SK-N-SH (cell line): ENCODE data around the gene OGFOD3. TPM values are rescaled to one million over a fixed set of nuclear protein-coding genes. Genes with fewer than 3 reads are reported as not detected.

Experiments used
- CTCF ChIA-PET: fragments of 300-600, 350-600 bp; formaldehyde crosslinking; extraction: SDS; loops from one replicate; lab custom pipeline; 2021; lab: Yijun Ruan, JAX
- POLR2A ChIA-PET: fragments of 350-600 bp; sonication (Branson Sonifier 250); formaldehyde crosslinking; extraction: SDS; loops from one replicate; lab custom pipeline; 2020; ENCODE audit warnings: antibody characterized with exemption, inconsistent platforms; lab: Yijun Ruan, JAX
- DNase-seq: peaks from one replicate; pipeline ENCODE4 v3.0.0; 2012
- H2AFZ ChIP-seq: fragments of 200-600 bp; sonication (generic); 2 replicates; pipeline ENCODE4 v1.8.1; 2016; ENCODE audit warnings: antibody characterized with exemption, mild to moderate bottlenecking, low read depth
- H3F3A ChIP-seq: fragments of 200-600 bp; sonication (generic); replicated peaks from 2 replicates; pipeline ENCODE3; 2016; ENCODE audit warnings: antibody characterized with exemption, mild to moderate bottlenecking; ENCODE audit not compliant: insufficient read depth
- H3K27ac ChIP-seq, 2 experiments: fragments of 200-500 bp in 1 of 2; fragments of 200-600 bp in 1 of 2; sonication (Bioruptor generic) in 1 of 2; sonication (generic), shearing (Covaris generic) in 1 of 2; 2 replicates each; pipeline versions ENCODE4 v1.5.1 to v1.6.1; 2014 to 2016; ENCODE audit warnings: low read depth in 2 of 2, inconsistent platforms in 1 of 2, low read length in 1 of 2, mild to moderate bottlenecking in 1 of 2, mixed read lengths in 1 of 2
- H3K27me3 ChIP-seq: fragments of 200-600 bp; sonication (generic), shearing (Covaris generic); 2 replicates; pipeline ENCODE4 v1.6.1; 2016; ENCODE audit warnings: mixed run types; ENCODE audit not compliant: insufficient read depth
- H3K36me3 ChIP-seq, 2 experiments: fragments of 200-500 bp in 1 of 2; fragments of 200-600 bp in 1 of 2; sonication (Bioruptor generic) in 1 of 2; sonication (generic) in 1 of 2; replicated peaks in 1 of 2; 2 replicates each; pipeline versions ENCODE3 to v1.5.1; 2014 to 2016; ENCODE audit warnings: low read length in 1 of 2, mild to moderate bottlenecking in 1 of 2; ENCODE audit not compliant: insufficient read depth in 2 of 2, control insufficient read depth in 1 of 2
- H3K4me1 ChIP-seq, 2 experiments: fragments of 200-500 bp in 1 of 2; fragments of 200-600 bp in 1 of 2; sonication (Bioruptor generic) in 1 of 2; sonication (generic), shearing (Covaris generic) in 1 of 2; 2 replicates each; pipeline versions ENCODE4 v1.5.1 to v1.6.1; 2014 to 2016; ENCODE audit warnings: low read depth in 1 of 2, low read length in 1 of 2, mixed run types in 1 of 2; ENCODE audit not compliant: insufficient read depth in 2 of 2, control insufficient read depth in 1 of 2
- H3K4me2 ChIP-seq: fragments of 200-600 bp; sonication (generic), shearing (Covaris generic); 2 replicates; pipeline ENCODE4 v1.6.1; 2017; ENCODE audit warnings: mixed run types
- H3K4me3 ChIP-seq, 2 experiments: fragments of 200-500 bp in 1 of 2; fragments of 200-600 bp in 1 of 2; sonication (Bioruptor generic) in 1 of 2; sonication (generic), shearing (Covaris generic) in 1 of 2; 2 replicates each; pipeline versions ENCODE4 v1.5.1 to v1.8.1; 2014 to 2016; ENCODE audit warnings: low read depth in 2 of 2, inconsistent platforms in 1 of 2, low read length in 1 of 2, mild to moderate bottlenecking in 1 of 2, mixed read lengths in 1 of 2, moderate library complexity in 1 of 2
- H3K79me2 ChIP-seq: fragments of 200-600 bp; sonication (generic); 2 replicates; pipeline ENCODE4 v1.8.1; 2017; ENCODE audit warnings: mild to moderate bottlenecking; ENCODE audit not compliant: insufficient read depth
- H3K9ac ChIP-seq: fragments of 200-600 bp; sonication (generic); 2 replicates; pipeline ENCODE4 v1.6.1; 2017; ENCODE audit warnings: mixed run types
- H3K9me2 ChIP-seq: fragments of 200-600 bp; sonication (generic); 2 replicates; pipeline ENCODE4 v1.6.1; 2017; ENCODE audit warnings: mixed run types
- H3K9me3 ChIP-seq: fragments of 200-600 bp; sonication (generic); 2 replicates; pipeline ENCODE4 v1.6.1; 2017; ENCODE audit warnings: mixed run types, mild to moderate bottlenecking, moderate library complexity
- H4K20me1 ChIP-seq: fragments of 200-600 bp; sonication (generic); 2 replicates; pipeline ENCODE4 v1.6.1; 2017; ENCODE audit warnings: mild to moderate bottlenecking, mixed run types; ENCODE audit not compliant: insufficient read depth
- CHD2 ChIP-seq: fragments of 150-350 bp; IDR thresholded peaks from 2 replicates; pipeline ENCODE4 v1.6.1; 2018; ENCODE audit warnings: low read length; ENCODE audit not compliant: partially characterized antibody
- CTCF ChIP-seq: fragments of 200-600 bp; sonication (generic); IDR thresholded peaks from 2 replicates; pipeline ENCODE4 v1.6.1; 2017; ENCODE audit warnings: antibody characterized with exemption, mild to moderate bottlenecking, moderate library complexity
- EP300 ChIP-seq, 2 experiments: IDR thresholded peaks; 2 replicates each; pipeline versions ENCODE4 v1.4.0 to v1.6.1; 2012; ENCODE audit warnings: borderline replicate concordance in 1 of 2, low read depth in 1 of 2, low read length in 1 of 2
- EZH2phosphoT487 ChIP-seq: fragments of 200-600 bp; sonication (generic); IDR thresholded peaks from 2 replicates; pipeline ENCODE4 v1.6.1; 2017; ENCODE audit warnings: low read depth, mixed run types, mild to moderate bottlenecking, antibody characterized with exemption, moderate library complexity, borderline replicate concordance
- FOSL2 ChIP-seq: IDR thresholded peaks from 2 replicates; pipeline ENCODE4 v1.4.0; 2012; ENCODE audit warnings: low read depth, mild to moderate bottlenecking, moderate library complexity, borderline replicate concordance
- FOXM1 ChIP-seq: IDR thresholded peaks from 2 replicates; pipeline ENCODE4 v1.4.0; 2012; ENCODE audit warnings: low read depth, mild to moderate bottlenecking
- GABPA ChIP-seq: IDR thresholded peaks from 2 replicates; pipeline ENCODE4 v1.4.0; 2012; ENCODE audit warnings: low read depth, mild to moderate bottlenecking
- GATA2 ChIP-seq: sonication (generic); formaldehyde crosslinking; IDR thresholded peaks from 2 replicates; pipeline ENCODE4 v1.5.0; 2020; ENCODE audit warnings: mild to moderate bottlenecking, missing genetic modification reagents
- IRF3 ChIP-seq: fragments of 150-350 bp; IDR thresholded peaks from 2 replicates; pipeline ENCODE4 v1.6.1; 2016; ENCODE audit warnings: mild to moderate bottlenecking, low read depth, low read length
- MAX ChIP-seq: IDR thresholded peaks from 2 replicates; pipeline ENCODE4 v1.4.0; 2012; ENCODE audit warnings: low read depth
- MXI1 ChIP-seq: IDR thresholded peaks from 2 replicates; pipeline ENCODE4 v1.6.1; 2012; ENCODE audit warnings: mild to moderate bottlenecking, low read depth, low read length, improper control_type of control experiment
- PBX3 ChIP-seq: IDR thresholded peaks from 2 replicates; pipeline ENCODE4; 2012
- RFX5 ChIP-seq: IDR thresholded peaks from 2 replicates; pipeline ENCODE4 v1.6.1; 2012; ENCODE audit warnings: mild to moderate bottlenecking, improper control_type of control experiment, low read length
- SIN3A ChIP-seq: IDR thresholded peaks from 2 replicates; pipeline ENCODE4 v1.6.1; 2012; ENCODE audit warnings: low read depth, mild to moderate bottlenecking, low read length, moderate library complexity, borderline replicate concordance
- ZBTB33 ChIP-seq: IDR thresholded peaks from 2 replicates; pipeline ENCODE4 v1.4.0; 2012; ENCODE audit warnings: low read depth, borderline replicate concordance
- WGBS: methylation state at CpG from one replicate; pipeline ENCODE4 v1.1.6; 2017; ENCODE audit warnings: low lambda C conversion rate; 5-methylcytosine and 5-hydroxymethylcytosine counted together
- polyA plus RNA-seq, 3 experiments: library from polyadenylated mRNA; depleted of rRNA; stranded (reverse); fragments of >200 nt; gene quantifications; 2 replicates each; pipeline ENCODE4 v1.2.3, GENCODE V29; 2012

The OGFOD3 gene
- polyA plus RNA-seq, 1 of the 3 experiments (the other 2 are of a cell fraction): 68.2 TPM

- WGBS: 80% methylated on average over 12 of the region's 12 CpGs
- CTCF ChIA-PET: interaction anchor here (0.8 to 1.4 kb wide), 5 partner anchors 8 to 25 kb away, joined by 3 to 5 read pairs (median 3); no protein-coding TSS in a partner anchor
Measured at GRCh38 chr17:82394278-82394677, 24.1 kb downstream of the OGFOD3 start.

More at GRCh38 chr17:82394278-82394677, 24.1 kb downstream of the OGFOD3 start:
- Histone ChIP-seq H3K27ac (no peak overlapping the region), H3K4me1 (peaks cover 3 to 22% of the 10 kb centered on the region in 2 experiments; a peak in 3 of 4 replicates), H3K9ac (no peak overlapping the region), H3K27me3 (no peaks in the 10 kb centered on the region), H4K20me1 (no peaks in the 10 kb centered on the region; the same call in 1 of the 2 replicates), H3F3A (peaks cover 10% of the 10 kb centered on the region), H3K4me2 (no peak overlapping the region), H3K9me2 (no peaks in the 10 kb centered on the region), H3K79me2 (no peaks in the 10 kb centered on the region), H3K9me3 (no peaks in the 10 kb centered on the region), H2AFZ (no peak overlapping the region), H3K4me3 (no peak overlapping the region), H3K36me3 (peaks cover 0 to 2% of the 10 kb centered on the region in 2 experiments)
- POLR2A ChIA-PET: interaction anchor here (0.8 kb wide), 1 partner anchor 9 kb away, joined by 3 read pairs; no protein-coding TSS in a partner anchor
- DNase-seq: no peak
- no peak for TF ChIP-seq ZBTB33
- TF ChIP-seq FOXM1: no peak
- TF ChIP-seq GATA2 (CRISPR knock-in tag): no peak
- TF ChIP-seq MAX: no peak
- no peak for TF ChIP-seq IRF3
- no peak for TF ChIP-seq RFX5
- no peak for TF ChIP-seq GABPA
- no peak for TF ChIP-seq EZH2phosphoT487
- TF ChIP-seq CTCF: no peak
- no peak for TF ChIP-seq EP300 (IDR thresholded peaks at IDR 0.05; ENCODE audit: borderline replicate concordance in 1 of 2, low read depth in 1 of 2, low read length in 1 of 2)
- no peak for TF ChIP-seq SIN3A
- no peak for TF ChIP-seq MXI1
- TF ChIP-seq CHD2: no peak
- no peak for TF ChIP-seq FOSL2
- TF ChIP-seq PBX3: no peak
